ENCODE results near the gene NFIA.

GRCh38 chr1:61447968-61448430 is 365.6 kb downstream of the NFIA start:
- no peak for TF ChIP-seq CTCF (IDR thresholded peaks at IDR 0.05)
- TF ChIP-seq POLR2A (IDR thresholded peaks at IDR 0.05) = no peak

All from upper lobe of left lung (tissue), 4 donors.